ENCODE data around the gene C6orf141.
"Not testable (repeated sequence)": the region's sequence is repeated elsewhere in the genome, so short reads cannot be mapped to it uniquely, and the experiment has no call there.

Gene C6orf141

DNA sequence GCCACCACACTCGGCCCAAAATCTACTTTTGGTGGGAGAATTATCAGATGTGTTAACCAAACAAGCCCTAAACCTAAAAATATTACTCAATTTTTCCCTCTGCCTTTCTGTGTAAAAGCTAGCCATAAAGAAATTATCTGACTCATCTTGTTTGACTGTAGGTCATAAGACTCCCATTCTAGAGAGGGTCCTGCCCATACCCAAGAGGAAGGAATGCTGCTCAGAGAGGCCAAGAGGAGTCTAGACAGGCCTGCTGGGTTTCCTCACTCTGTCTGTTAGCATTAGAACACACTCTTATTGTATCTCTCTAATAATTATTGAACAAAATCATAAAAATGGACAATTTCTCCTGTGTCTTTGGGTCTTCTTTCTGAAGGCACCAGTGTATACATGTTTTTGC is 26.1 kb downstream of the C6orf141 start:
- DNase-seq (ENCODE audit: low read depth), result no peak

DNA sequence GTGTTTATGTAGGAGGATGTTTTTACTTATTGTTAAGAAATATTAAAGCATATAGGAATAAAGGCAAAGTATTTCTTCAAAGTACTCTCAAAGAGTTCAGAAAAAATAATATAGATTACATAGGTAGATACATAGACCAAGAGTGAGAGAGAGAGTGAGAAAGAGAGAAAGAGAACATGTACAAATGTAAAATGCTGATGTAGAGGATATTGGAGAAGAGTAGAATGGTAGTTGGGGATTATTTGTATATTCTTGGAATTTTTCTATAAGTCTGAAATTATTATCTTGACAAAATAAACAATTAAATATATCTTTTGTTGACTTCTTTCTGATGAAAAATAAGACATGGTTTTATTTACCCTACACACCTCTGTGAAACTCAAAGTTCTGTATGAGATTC is 29.2 kb downstream of the C6orf141 start:
- no peak for DNase-seq (ENCODE audit: low read depth)

DNA sequence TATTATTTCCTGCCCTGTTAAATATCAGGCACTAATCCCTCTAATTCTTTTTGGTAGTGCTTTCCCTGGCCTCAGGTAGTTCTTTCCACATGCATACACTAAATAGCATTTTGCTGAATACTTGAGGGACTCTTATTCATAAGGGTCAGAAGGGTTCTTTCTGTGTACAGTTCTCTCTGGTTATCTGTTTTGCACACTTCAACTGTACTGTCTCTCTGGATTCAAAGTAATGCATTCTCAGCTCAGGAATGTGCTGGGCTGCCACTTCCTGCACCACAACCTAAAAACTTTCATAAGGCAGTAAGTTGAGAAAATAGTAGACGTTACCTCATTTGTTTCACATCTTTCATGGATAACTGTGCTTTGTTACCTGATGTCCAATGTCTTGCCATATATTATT is 32.1 kb downstream of the C6orf141 start:
- no peak for DNase-seq (ENCODE audit: low read depth)

DNA sequence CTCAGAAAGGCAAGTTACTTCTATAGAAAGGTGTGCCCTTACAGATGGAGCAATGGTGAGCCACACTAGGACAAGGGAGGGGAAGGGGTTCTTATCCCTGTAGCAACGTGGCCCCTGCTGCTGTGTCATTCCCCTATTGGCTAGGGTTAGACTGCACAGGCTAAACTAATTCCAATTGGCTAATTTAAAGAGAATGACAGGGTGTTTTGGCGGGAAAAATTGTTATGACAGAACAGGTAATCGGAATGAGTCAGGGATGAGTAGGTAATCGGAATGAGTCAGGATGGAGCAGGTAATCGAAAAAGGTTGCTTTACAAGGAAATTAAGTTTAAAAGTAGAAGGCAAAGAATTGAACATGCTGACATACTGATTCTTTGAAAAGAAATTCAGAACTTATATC is 36.8 kb downstream of the C6orf141 start:
- not testable (repeated sequence) for DNase-seq (ENCODE audit: low read depth)
